MM.1S (cell line): Measurements from ENCODE around the gene KRTAP10-3.

ENCODE experiments used
- CTCF ChIP-seq: fragments of 300-600 bp; sonication (generic); IDR thresholded peaks from 2 replicates; pipeline ENCODE4 v1.5.1; 2016; ENCODE audit warnings: antibody characterized with exemption, low read length, mixed read lengths
- EZH2 ChIP-seq: fragments of 300-600 bp; sonication (generic); optimal IDR thresholded peaks from 2 replicates; pipeline ENCODE3; 2017; ENCODE audit warnings: low read depth, mild to moderate bottlenecking, antibody characterized with exemption, low read length, mixed read lengths

- TF ChIP-seq EZH2 (no peak), CTCF (no peak)
These were observed 38.0 kb downstream of the KRTAP10-3 start for GRCh38 chr21:44520326-44521300.
